ENCODE results near the gene KDM4B.

Gene KDM4B

GRCh38 chr19:4984438-4984990 is 15.6 kb downstream of the KDM4B start:
- DNase-seq (ENCODE audit: low spot score): no peak

- DNase-seq (ENCODE audit: low spot score): peak; percentile 50
These were observed 16.7 kb downstream of the KDM4B start for GRCh38 chr19:4985551-4985991.

- no peak for DNase-seq (ENCODE audit: low spot score)
These were observed 17.1 kb downstream of the KDM4B start for GRCh38 chr19:4986056-4986455.

GRCh38 chr19:4986471-4986891 is 17.6 kb downstream of the KDM4B start:
- DNase-seq (ENCODE audit: low spot score): no peak

- DNase-seq (ENCODE audit: low spot score): no peak
These were observed 18.3 kb downstream of the KDM4B start for GRCh38 chr19:4987256-4987655.

- DNase-seq (ENCODE audit: low spot score): no peak
These were observed 18.9 kb downstream of the KDM4B start for GRCh38 chr19:4987692-4988370.

GRCh38 chr19:4988770-4989251 is 19.9 kb downstream of the KDM4B start:
- DNase-seq (ENCODE audit: low spot score): no peak

- no peak for DNase-seq (ENCODE audit: low spot score)
These were observed 21.4 kb downstream of the KDM4B start for GRCh38 chr19:4990306-4990705.

GRCh38 chr19:4991538-4991937 is 22.6 kb downstream of the KDM4B start:
- no peak for DNase-seq (ENCODE audit: low spot score)

- no peak for DNase-seq (ENCODE audit: low spot score)
These were observed 23.2 kb downstream of the KDM4B start for GRCh38 chr19:4991996-4992698.

GRCh38 chr19:4993683-4994082 is 24.8 kb downstream of the KDM4B start:
- no peak for DNase-seq (ENCODE audit: low spot score)

- DNase-seq (ENCODE audit: low spot score): no peak
These were observed 27.8 kb downstream of the KDM4B start for GRCh38 chr19:4996701-4997100.

- no peak for DNase-seq (ENCODE audit: low spot score)
These were observed 28.4 kb downstream of the KDM4B start for GRCh38 chr19:4997297-4997696.

GRCh38 chr19:5000120-5000611 is 31.3 kb downstream of the KDM4B start:
- DNase-seq (ENCODE audit: low spot score): no peak

GRCh38 chr19:5001615-5002014 is 32.7 kb downstream of the KDM4B start:
- peak; percentile 53 for DNase-seq (ENCODE audit: low spot score)

- no peak for DNase-seq (ENCODE audit: low spot score)
These were observed 33.2 kb downstream of the KDM4B start for GRCh38 chr19:5002143-5002542.

- no peak for DNase-seq (ENCODE audit: low spot score)
These were observed 34.9 kb downstream of the KDM4B start for GRCh38 chr19:5003781-5004180.

- DNase-seq (ENCODE audit: low spot score): no peak
These were observed 36.2 kb downstream of the KDM4B start for GRCh38 chr19:5005096-5005495.

- DNase-seq (ENCODE audit: low spot score): no peak
These were observed 37.3 kb downstream of the KDM4B start for GRCh38 chr19:5006201-5006600.

- no peak for DNase-seq (ENCODE audit: low spot score)
These were observed 37.9 kb downstream of the KDM4B start for GRCh38 chr19:5006821-5007220.

GRCh38 chr19:5011476-5012238 is 42.7 kb downstream of the KDM4B start:
- DNase-seq (ENCODE audit: low spot score): no peak

Measured in cerebellar cortex (tissue), 1 donor.